ENCODE measurements around the gene FOXC1. TPM values are rescaled to one million over a fixed set of nuclear protein-coding genes. Genes with fewer than 3 reads are reported as not detected.

FOXC1 gene
- total and polyA plus RNA-seq, 10 of the 15 experiments (the other 5 are each of a cell fraction or from before 2014, with no cell fraction given), result 0.13 to 1.5 (median 0.48) TPM; not detected in 2

- FAIRE-seq, result no peak
Observed at GRCh38 chr6:1651362-1651761, 41.6 kb downstream of the FOXC1 start.

More at GRCh38 chr6:1651362-1651761, 41.6 kb downstream of the FOXC1 start:
- ATAC-seq, result no peak
- SMC1A ChIA-PET (ENCODE audit: uncharacterized antibody, unreplicated experiment), result no interaction called here
- intact Hi-C loops (cut with micrococcal nuclease; ENCODE audit: unreplicated experiment), result no loop called here
- Histone ChIP-seq H3K9me3 (replicated peaks; ENCODE audit: control insufficient read depth, insufficient read depth, low read length) (no peaks in the 10 kb centered on the region), H3K36me3 (ENCODE audit: control insufficient read depth in 2 of 2, insufficient read depth in 2 of 2, low read length in 1 of 2) (no peaks in the 10 kb centered on the region), H3K4me1 (ENCODE audit: control insufficient read depth, insufficient read depth, low read length) (no peaks in the 10 kb centered on the region; the same call in 1 of the 2 replicates), H2AFZ (ENCODE audit: control insufficient read depth, low read depth, low read length) (no peak overlapping the region), H3K4me3 (no peak overlapping the region), H4K20me1 (ENCODE audit: control insufficient read depth, insufficient read depth) (no peaks in the 10 kb centered on the region), H3K4me2 (ENCODE audit: control insufficient read depth, insufficient read depth) (no peak overlapping the region), H3K27ac (ENCODE audit: control insufficient read depth, insufficient read depth) (no peak overlapping the region), H3K9ac (ENCODE audit: control insufficient read depth, insufficient read depth, low read length) (no peak overlapping the region), H3K27me3 (replicated peaks in 1 of 2; ENCODE audit: control insufficient read depth in 2 of 2, insufficient read depth in 2 of 2, low read length in 1 of 2) (no peaks in the 10 kb centered on the region), H3K79me2 (ENCODE audit: control insufficient read depth, insufficient read depth, low read length) (no peaks in the 10 kb centered on the region)
- in situ Hi-C loops (cut with MboI), result no loop called here
- BruUV-seq (replicated peaks), result no TSS peak
- WGBS (ENCODE audit: insufficient coverage, insufficient replicate concordance, low lambda C conversion rate, missing lambda C conversion rate), result 78% methylated on average over 3 of the region's 3 CpGs
- RAD21 ChIA-PET (ENCODE audit: unreplicated experiment), result no interaction called here
- TF ChIP-seq CREB1 (IDR thresholded peaks at IDR 0.05; ENCODE audit: low read depth) (no peak), RFX5 (IDR thresholded peaks at IDR 0.05; ENCODE audit: low read depth, low read length) (no peak), E2F4 (IDR thresholded peaks at IDR 0.05; ENCODE audit: low read depth, low read length) (no peak), EGR1 (IDR thresholded peaks at IDR 0.05; ENCODE audit: borderline replicate concordance in 1 of 2, low read depth in 2 of 2, low read length in 2 of 2) (no peak), ELK1 (IDR thresholded peaks at IDR 0.05; ENCODE audit: low read depth, low read length) (no peak), KLF5 (IDR thresholded peaks at IDR 0.05; ENCODE audit: partially characterized antibody) (no peak), IKZF2 (IDR thresholded peaks at IDR 0.05) (no peak), GABPA (IDR thresholded peaks at IDR 0.05; ENCODE audit: low read depth) (no peak), STAT1 (conservative IDR thresholded peaks at IDR 0.05) (no peak), RAD21 (IDR thresholded peaks at IDR 0.05; ENCODE audit: insufficient read depth, low read depth, low read length) (no peak), RB1 (IDR thresholded peaks at IDR 0.05; ENCODE audit: borderline replicate concordance) (no peak), REST (IDR thresholded peaks at IDR 0.05; ENCODE audit: low read depth, low read length) (no peak), CHD4 (IDR thresholded peaks at IDR 0.05) (no peak)
- TF ChIP-seq, protein P1, sequence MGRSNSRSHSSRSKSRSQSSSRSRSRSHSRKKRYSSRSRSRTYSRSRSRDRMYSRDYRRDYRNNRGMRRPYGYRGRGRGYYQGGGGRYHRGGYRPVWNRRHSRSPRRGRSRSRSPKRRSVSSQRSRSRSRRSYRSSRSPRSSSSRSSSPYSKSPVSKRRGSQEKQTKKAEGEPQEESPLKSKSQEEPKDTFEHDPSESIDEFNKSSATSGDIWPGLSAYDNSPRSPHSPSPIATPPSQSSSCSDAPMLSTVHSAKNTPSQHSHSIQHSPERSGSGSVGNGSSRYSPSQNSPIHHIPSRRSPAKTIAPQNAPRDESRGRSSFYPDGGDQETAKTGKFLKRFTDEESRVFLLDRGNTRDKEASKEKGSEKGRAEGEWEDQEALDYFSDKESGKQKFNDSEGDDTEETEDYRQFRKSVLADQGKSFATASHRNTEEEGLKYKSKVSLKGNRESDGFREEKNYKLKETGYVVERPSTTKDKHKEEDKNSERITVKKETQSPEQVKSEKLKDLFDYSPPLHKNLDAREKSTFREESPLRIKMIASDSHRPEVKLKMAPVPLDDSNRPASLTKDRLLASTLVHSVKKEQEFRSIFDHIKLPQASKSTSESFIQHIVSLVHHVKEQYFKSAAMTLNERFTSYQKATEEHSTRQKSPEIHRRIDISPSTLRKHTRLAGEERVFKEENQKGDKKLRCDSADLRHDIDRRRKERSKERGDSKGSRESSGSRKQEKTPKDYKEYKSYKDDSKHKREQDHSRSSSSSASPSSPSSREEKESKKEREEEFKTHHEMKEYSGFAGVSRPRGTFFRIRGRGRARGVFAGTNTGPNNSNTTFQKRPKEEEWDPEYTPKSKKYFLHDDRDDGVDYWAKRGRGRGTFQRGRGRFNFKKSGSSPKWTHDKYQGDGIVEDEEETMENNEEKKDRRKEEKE (IDR thresholded peaks at IDR 0.05), result no peak
- CTCF ChIA-PET, result no interaction called here
- no peak for DNase-seq (ENCODE audit: low read depth, low spot score)
- POLR2A ChIA-PET, result no interaction called here

Data from GM12878 (cell line).